ENCODE data around the gene GPC5.

The GPC5 gene

GRCh38 chr13:91934354-91934753 lies 535.9 kb downstream of the GPC5 start:
- no peak for TF ChIP-seq CTCF (conservative IDR thresholded peaks at IDR 0.05; ENCODE audit: control insufficient read depth, insufficient read depth, low read depth, low read length)
- H3K4me3 ChIP-seq (ENCODE audit: control insufficient read depth, low read depth, low read length): no peak overlapping the region
- no peak for DNase-seq (ENCODE audit: low read depth)

- no peak overlapping the region for H3K4me3 ChIP-seq (ENCODE audit: control insufficient read depth, low read depth, low read length)
- no peak for TF ChIP-seq CTCF (conservative IDR thresholded peaks at IDR 0.05; ENCODE audit: control insufficient read depth, insufficient read depth, low read depth, low read length)
- no peak for DNase-seq (ENCODE audit: low read depth)
Observed at GRCh38 chr13:91946498-91947070, 548.2 kb downstream of the GPC5 start.

DNA sequence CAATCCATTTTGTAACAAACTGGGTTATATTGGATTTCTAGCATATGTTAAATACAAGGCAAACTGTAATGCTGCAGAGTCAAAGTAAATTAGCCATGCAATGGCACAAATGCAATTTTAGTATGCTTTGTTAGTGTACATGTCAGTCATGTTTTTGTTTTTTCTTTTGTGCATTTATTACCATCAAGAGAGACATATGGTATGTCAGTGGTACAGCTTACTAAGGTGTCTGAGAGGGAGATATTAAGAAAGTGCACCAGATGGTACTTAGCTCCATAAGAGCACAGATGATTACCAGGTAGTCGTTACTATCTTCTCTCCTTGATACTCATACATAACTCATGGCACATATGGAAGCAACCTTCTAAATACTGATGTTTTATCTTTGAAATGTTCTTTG lies 550.3 kb downstream of the GPC5 start:
- DNase-seq (ENCODE audit: low read depth): no peak
- TF ChIP-seq CTCF (conservative IDR thresholded peaks at IDR 0.05; ENCODE audit: control insufficient read depth, insufficient read depth, low read depth, low read length): no peak
- no peak overlapping the region for H3K4me3 ChIP-seq (ENCODE audit: control insufficient read depth, low read depth, low read length)

GRCh38 chr13:91950803-91951202 lies 552.4 kb downstream of the GPC5 start:
- no peak for DNase-seq (ENCODE audit: low read depth)
- no peak overlapping the region for H3K4me3 ChIP-seq (ENCODE audit: control insufficient read depth, low read depth, low read length)
- no peak for TF ChIP-seq CTCF (conservative IDR thresholded peaks at IDR 0.05; ENCODE audit: control insufficient read depth, insufficient read depth, low read depth, low read length)

DNA sequence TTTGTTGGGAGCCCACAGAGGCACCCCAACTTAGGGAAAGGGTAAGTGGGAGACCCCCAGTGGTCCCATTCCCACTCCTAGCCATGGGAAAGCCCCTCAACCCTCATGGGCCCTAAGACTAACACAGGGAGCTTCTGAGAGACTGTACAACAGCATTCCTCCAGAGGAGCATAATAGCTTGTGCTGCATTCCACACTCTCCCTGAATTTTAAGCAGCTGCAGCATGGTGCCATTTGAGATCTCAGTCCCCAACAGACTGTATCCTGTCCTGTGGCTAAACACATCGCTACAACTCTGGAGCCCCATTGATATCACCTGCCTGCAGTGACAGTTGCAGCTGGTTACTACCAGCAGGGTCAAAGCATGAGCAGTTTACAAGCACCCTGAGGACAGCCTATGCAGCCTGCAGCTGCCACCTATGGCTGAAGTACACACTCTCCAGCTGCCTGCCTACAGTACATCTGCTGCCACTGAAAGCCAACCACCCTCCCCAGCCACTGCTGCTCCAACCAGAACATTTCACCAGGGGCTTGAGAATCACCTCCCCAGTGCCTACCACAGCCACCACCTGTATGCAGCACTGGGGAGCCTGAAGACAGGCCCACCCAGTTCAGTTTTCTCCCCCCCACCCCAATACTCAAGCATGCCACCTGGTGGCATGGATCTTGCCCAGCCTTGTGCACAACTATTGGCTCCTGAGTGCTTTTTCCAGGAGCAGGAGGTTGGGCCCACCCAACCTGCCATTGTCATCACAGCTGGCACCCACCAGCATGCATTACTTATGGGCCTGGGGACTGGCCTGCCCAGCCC lies 557.3 kb downstream of the GPC5 start:
- H3K4me3 ChIP-seq (ENCODE audit: control insufficient read depth, low read depth, low read length): no peak overlapping the region
- no peak for DNase-seq (ENCODE audit: low read depth)
- TF ChIP-seq CTCF (conservative IDR thresholded peaks at IDR 0.05; ENCODE audit: control insufficient read depth, insufficient read depth, low read depth, low read length): no peak

GRCh38 chr13:91960947-91961346 lies 562.5 kb downstream of the GPC5 start:
- no peak for TF ChIP-seq CTCF (conservative IDR thresholded peaks at IDR 0.05; ENCODE audit: control insufficient read depth, insufficient read depth, low read depth, low read length)
- DNase-seq (ENCODE audit: low read depth): no peak
- H3K4me3 ChIP-seq (ENCODE audit: control insufficient read depth, low read depth, low read length): no peak overlapping the region
